K562 (cell line): ENCODE measurements around the gene FSTL3. TPM values are rescaled to one million over a fixed set of nuclear protein-coding genes. Genes with fewer than 3 reads are reported as not detected.
A peak's percentile ranks its signal among the peaks of the same experiment; 100 is the strongest.

Source experiments
- ATAC-seq: fragments of 200-7000 bp; cut with Tn5 transposase; 3 replicates; pipeline ENCODE4 v1.9.1; 2020; ENCODE audit warnings: moderate library complexity
- BruUV-seq: library from RNA; stranded (reverse); fragments of 400-500 nt; replicated peaks from 2 replicates; lab custom pipeline; 2021; lab: Mats Ljungman, UMichigan
- CTCF ChIA-PET: fragments of 300-600 bp; formaldehyde crosslinking; extraction: SDS; loops from one replicate; lab custom pipeline; 2021; ENCODE audit warnings: low intra/inter-chr PET ratio; lab: Yijun Ruan, JAX
- POLR2A ChIA-PET: fragments of 300-600, 350-650 bp; sonication (Branson Sonifier 250); formaldehyde crosslinking; extraction: SDS; loops from one replicate; lab custom pipeline; 2021; ENCODE audit warnings: antibody characterized with exemption, inconsistent platforms; lab: Yijun Ruan, JAX
- DNase-seq, 4 experiments: peaks; one replicate each; pipeline versions ENCODE4 v3.0.0 to v3.0.0-alpha.2; 2011 to 2018; ENCODE audit warnings: low spot score in 3 of 4, mixed read lengths in 3 of 4; ENCODE audit errors: extremely low read depth in 1 of 4
- FAIRE-seq: peaks from 2 replicates; lab custom pipeline; 2011; peaks lifted over from hg19 to GRCh38; lab: Jason Lieb, UNC
- H2AFZ ChIP-seq: 2 replicates; pipeline ENCODE4 v1.6.0; 2011; ENCODE audit warnings: low read depth, low read length, control low read depth, inconsistent platforms
- H3K27ac ChIP-seq: fragments of 200-600 bp; 3 replicates; pipeline ENCODE4 v1.8.0; 2011; ENCODE audit warnings: low read depth, mild to moderate bottlenecking, control low read depth, inconsistent platforms, low read length, moderate library complexity, mixed read lengths; ENCODE audit errors: extremely low read depth
- H3K27me3 ChIP-seq, 2 experiments: fragments of 300-600 bp in 1 of 2; 2 replicates in 1 of 2; 3 replicates in 1 of 2; pipeline versions ENCODE4 v1.6.0 to v1.8.0; 2011; ENCODE audit warnings: inconsistent platforms in 2 of 2, low read length in 2 of 2, mild to moderate bottlenecking in 1 of 2, mixed read lengths in 1 of 2, moderate library complexity in 1 of 2; ENCODE audit not compliant: control insufficient read depth in 2 of 2, insufficient read depth in 2 of 2
- H3K36me3 ChIP-seq: fragments of 300-600 bp; 3 replicates; pipeline ENCODE4 v1.8.0; 2011; ENCODE audit warnings: mild to moderate bottlenecking, low read length, inconsistent platforms; ENCODE audit not compliant: control insufficient read depth, insufficient read depth
- H3K4me1 ChIP-seq, 2 experiments: fragments of 200-600 bp in 1 of 2; replicated peaks in 1 of 2; 2 replicates in 1 of 2; 3 replicates in 1 of 2; pipeline versions ENCODE4 v1.5.1 to v1.8.0; 2011; ENCODE audit warnings: inconsistent platforms in 2 of 2, low read length in 2 of 2, mild to moderate bottlenecking in 1 of 2, mixed read lengths in 1 of 2, moderate library complexity in 1 of 2; ENCODE audit not compliant: control insufficient read depth in 2 of 2, insufficient read depth in 2 of 2
- H3K4me2 ChIP-seq: 2 replicates; pipeline ENCODE4 v1.6.1; 2011; ENCODE audit warnings: low read length, control low read depth, inconsistent platforms, mixed read lengths; ENCODE audit not compliant: insufficient read depth
- H3K4me3 ChIP-seq: fragments of 200-600 bp; sonication (generic), shearing (Covaris generic); 2 replicates; pipeline ENCODE4 v1.5.1; 2016; ENCODE audit warnings: control low read depth, inconsistent platforms
- H3K79me2 ChIP-seq: fragments of 200-600 bp; 3 replicates; pipeline ENCODE4 v1.8.0; 2011; ENCODE audit warnings: low read length, inconsistent platforms; ENCODE audit not compliant: control insufficient read depth, insufficient read depth
- H3K9ac ChIP-seq, 2 experiments: 2 replicates each; pipeline versions ENCODE4 v1.6.0 to v1.6.1; 2011; ENCODE audit warnings: low read depth in 2 of 2, low read length in 2 of 2, control low read depth in 1 of 2, inconsistent platforms in 1 of 2, mild to moderate bottlenecking in 1 of 2, mixed read lengths in 1 of 2; ENCODE audit not compliant: insufficient read depth in 1 of 2
- H3K9me1 ChIP-seq: one replicate; pipeline ENCODE4 v1.6.0; 2011; ENCODE audit warnings: inconsistent platforms, mild to moderate bottlenecking, low read length, moderate library complexity; ENCODE audit not compliant: control insufficient read depth, insufficient read depth
- H3K9me3 ChIP-seq: replicated peaks from 2 replicates; pipeline ENCODE4 v1.5.1; 2011; ENCODE audit warnings: low read depth, low read length, inconsistent platforms; ENCODE audit not compliant: control insufficient read depth, insufficient read depth
- H4K20me1 ChIP-seq: replicated peaks from 2 replicates; pipeline ENCODE4 v1.6.1; 2011; ENCODE audit warnings: low read length, inconsistent platforms, mixed read lengths; ENCODE audit not compliant: control insufficient read depth, insufficient read depth
- BCOR ChIP-seq: fragments of 450-650 bp; IDR thresholded peaks from 2 replicates; pipeline ENCODE4 v1.6.1; 2016
- CEBPG ChIP-seq, 3 experiments: fragments of 200-800 bp in 1 of 3; sonication (Bioruptor generic) in 1 of 3; sonication (generic) in 1 of 3; formaldehyde crosslinking in 1 of 3; IDR thresholded peaks in 2 of 3; conservative IDR thresholded peaks in 1 of 3; 2 replicates each; pipeline versions ENCODE4 v1.6.1 to v1.8.0; 2016 to 2022; ENCODE audit warnings: missing compliant biosample characterization in 2 of 3, missing genetic modification characterization in 2 of 3, mild to moderate bottlenecking in 1 of 3, missing genetic modification reagents in 1 of 3
- ETV1 ChIP-seq: fragments of 450-650 bp; conservative IDR thresholded peaks from 2 replicates; pipeline ENCODE4 v1.6.1; 2016; ENCODE audit warnings: missing genetic modification characterization, control low read depth, low read depth, missing compliant biosample characterization
- KAT7 ChIP-seq: sonication (generic); formaldehyde crosslinking; IDR thresholded peaks from 2 replicates; pipeline ENCODE4 v1.8.0; 2022; ENCODE audit warnings: missing genetic modification reagents, mild to moderate bottlenecking, borderline replicate concordance
- KDM2B ChIP-seq: fragments of 250-450 bp; sonication (Bioruptor Pico); IDR thresholded peaks from 2 replicates; pipeline ENCODE4 v1.8.0; 2021; ENCODE audit warnings: mild to moderate bottlenecking, moderate library complexity
- POLR2G ChIP-seq: fragments of 200-400 bp; formaldehyde crosslinking; IDR thresholded peaks from 2 replicates; pipeline ENCODE4 v1.6.1; 2017; ENCODE audit warnings: low read depth, mild to moderate bottlenecking, antibody characterized with exemption, low read length, moderate library complexity
- RB1 ChIP-seq: fragments of 450-650 bp; IDR thresholded peaks from 2 replicates; pipeline ENCODE4 v1.6.1; 2017; ENCODE audit warnings: low read depth, mild to moderate bottlenecking
- U2AF1 ChIP-seq: fragments of 200-400 bp; formaldehyde crosslinking; optimal IDR thresholded peaks from 2 replicates; pipeline ENCODE3; 2017; ENCODE audit warnings: mild to moderate bottlenecking, low read depth, low read length, moderate library complexity
- ZBTB33 ChIP-seq: sonication (generic); formaldehyde crosslinking; IDR thresholded peaks from 2 replicates; pipeline ENCODE4 v1.8.1; 2023; ENCODE audit warnings: mild to moderate bottlenecking, missing genetic modification reagents
- WGBS: fragments of 100-300 bp; shearing (Covaris generic); methylation state at CpG from one replicate; pipeline ENCODE4 v1.1.6; 2016; ENCODE audit warnings: low coverage, mixed read lengths; ENCODE audit not compliant: insufficient coverage; ENCODE audit errors: missing lambda C conversion rate; 5-methylcytosine and 5-hydroxymethylcytosine counted together
- in situ Hi-C: fragments of 300-500 bp; cut with MboI; formaldehyde crosslinking; loops from 4 replicates; pipeline ENCODE4 v1.15.0; 2018; ENCODE audit warnings: inconsistent platforms, mixed read lengths
- intact Hi-C: fragments of 100-400 bp; cut with micrococcal nuclease; formaldehyde crosslinking; loops from 2 replicates; pipeline ENCODE4 v1.14.2; 2022
- polyA plus RNA-seq, 8 experiments: library from polyadenylated mRNA; depleted of rRNA in 4 of 8; stranded (reverse) in 5 of 8; unstranded in 3 of 8; fragments of >200 nt; fragmentation: Nextera tagmentation in 2 of 8; fragmentation: Illumina TruSeq in 1 of 8; extraction: Ambion mirVana in 2 of 8; extraction: Trizol in 1 of 8; gene quantifications; 2 replicates each; pipeline versions ENCODE4 v1.2.1 to v1.2.3, GENCODE V29; 2011 to 2014; ENCODE audit warnings: inconsistent platforms in 1 of 8, missing spikeins in 1 of 8
- total RNA-seq, 7 experiments: library from RNA; depleted of rRNA in 6 of 7; stranded (reverse); fragments of >200 nt in 6 of 7; fragmentation: Illumina TruSeq in 2 of 7; extraction: Trizol in 2 of 7; gene quantifications; 2 replicates each; pipeline versions ENCODE4 v1.2.1 to v1.2.3, GENCODE V29; 2011 to 2021; ENCODE audit warnings: low replicate concordance in 1 of 7

FSTL3 gene
- total and polyA plus RNA-seq, 9 of the 15 experiments (the other 6 are each of a cell fraction or from before 2014, with no cell fraction given), result 0.35 to 6.8 (median 4.2) TPM; not detected in 1

- H3K9me3 ChIP-seq, result no peaks in the 10 kb centered on the region
- intact Hi-C loops (no loop called here), in situ Hi-C loops (no loop called here)
- H3K27me3 ChIP-seq, result no peaks in the 10 kb centered on the region
- peaks cover 84% of the 10 kb centered on the region; the same call in 2 of the 3 replicates for H3K36me3 ChIP-seq
- no peak overlapping the region for H3K9ac ChIP-seq
- H3K9me1 ChIP-seq, result no peaks in the 10 kb centered on the region
- no peak overlapping the region for H2AFZ ChIP-seq
- BruUV-seq, result no TSS peak
- ChIA-PET POLR2A (interaction anchor here (0.7 kb wide), 1 partner anchor 9 kb away, joined by 3 read pairs; no protein-coding TSS in a partner anchor), CTCF (no interaction called here)
- DNase-seq, result no peak
- TF ChIP-seq ETV1 (no peak), U2AF1 (no peak), KAT7 (no peak), POLR2G (peak; percentile 34; the same call in 1 of the 2 replicates), RB1 (no peak), KDM2B (CRISPR knock-in tag) (no peak), BCOR (no peak), ZBTB33 (CRISPR knock-in tag) (0 out of 2 replicates have a peak, but pooled peaks have one; percentile 17), CEBPG (CRISPR knock-in tag; IDR thresholded peaks at IDR 0.05) (no peak), CEBPG (tag; conservative IDR thresholded peaks at IDR 0.05 in 1 of 2, IDR thresholded peaks at IDR 0.05 in 1 of 2) (no peak)
- no peak overlapping the region for H3K4me3 ChIP-seq
- H4K20me1 ChIP-seq, result peaks cover 8% of the 10 kb centered on the region
- H3K79me2 ChIP-seq, result peaks cover 29% of the 10 kb centered on the region
- no peak overlapping the region for H3K27ac ChIP-seq
- peaks cover 0 to 30% of the 10 kb centered on the region in 2 experiments; a peak in 2 of 5 replicates for H3K4me1 ChIP-seq
- no peak for ATAC-seq
- 97% methylated on average over 6 of the region's 11 CpGs for WGBS
- FAIRE-seq, result no peak
- no peak overlapping the region for H3K4me2 ChIP-seq
These were observed 26.1 kb upstream of the FSTL3 start for GRCh38 chr19:650121-650520.
